GM12875 (cell line): ENCODE data around the gene RHOF.

ENCODE experiments used
- H3K4me3 ChIP-seq: one replicate; pipeline ENCODE4 v1.5.1; 2011; ENCODE audit warnings: low read depth, low read length, control low read depth
- TF ChIP-seq, protein P1 (sequence below): IDR thresholded peaks from 2 replicates; pipeline ENCODE4 v1.5.1; 2011; ENCODE audit warnings: low read depth, mild to moderate bottlenecking, control low read depth, inconsistent platforms, low read length, moderate library complexity, borderline replicate concordance; ENCODE audit not compliant: insufficient read depth

Gene RHOF

GRCh38 chr12:121783766-121784165 lies 9.7 kb downstream of the RHOF start:
- TF ChIP-seq, protein P1, sequence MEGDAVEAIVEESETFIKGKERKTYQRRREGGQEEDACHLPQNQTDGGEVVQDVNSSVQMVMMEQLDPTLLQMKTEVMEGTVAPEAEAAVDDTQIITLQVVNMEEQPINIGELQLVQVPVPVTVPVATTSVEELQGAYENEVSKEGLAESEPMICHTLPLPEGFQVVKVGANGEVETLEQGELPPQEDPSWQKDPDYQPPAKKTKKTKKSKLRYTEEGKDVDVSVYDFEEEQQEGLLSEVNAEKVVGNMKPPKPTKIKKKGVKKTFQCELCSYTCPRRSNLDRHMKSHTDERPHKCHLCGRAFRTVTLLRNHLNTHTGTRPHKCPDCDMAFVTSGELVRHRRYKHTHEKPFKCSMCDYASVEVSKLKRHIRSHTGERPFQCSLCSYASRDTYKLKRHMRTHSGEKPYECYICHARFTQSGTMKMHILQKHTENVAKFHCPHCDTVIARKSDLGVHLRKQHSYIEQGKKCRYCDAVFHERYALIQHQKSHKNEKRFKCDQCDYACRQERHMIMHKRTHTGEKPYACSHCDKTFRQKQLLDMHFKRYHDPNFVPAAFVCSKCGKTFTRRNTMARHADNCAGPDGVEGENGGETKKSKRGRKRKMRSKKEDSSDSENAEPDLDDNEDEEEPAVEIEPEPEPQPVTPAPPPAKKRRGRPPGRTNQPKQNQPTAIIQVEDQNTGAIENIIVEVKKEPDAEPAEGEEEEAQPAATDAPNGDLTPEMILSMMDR = no peak

DNA sequence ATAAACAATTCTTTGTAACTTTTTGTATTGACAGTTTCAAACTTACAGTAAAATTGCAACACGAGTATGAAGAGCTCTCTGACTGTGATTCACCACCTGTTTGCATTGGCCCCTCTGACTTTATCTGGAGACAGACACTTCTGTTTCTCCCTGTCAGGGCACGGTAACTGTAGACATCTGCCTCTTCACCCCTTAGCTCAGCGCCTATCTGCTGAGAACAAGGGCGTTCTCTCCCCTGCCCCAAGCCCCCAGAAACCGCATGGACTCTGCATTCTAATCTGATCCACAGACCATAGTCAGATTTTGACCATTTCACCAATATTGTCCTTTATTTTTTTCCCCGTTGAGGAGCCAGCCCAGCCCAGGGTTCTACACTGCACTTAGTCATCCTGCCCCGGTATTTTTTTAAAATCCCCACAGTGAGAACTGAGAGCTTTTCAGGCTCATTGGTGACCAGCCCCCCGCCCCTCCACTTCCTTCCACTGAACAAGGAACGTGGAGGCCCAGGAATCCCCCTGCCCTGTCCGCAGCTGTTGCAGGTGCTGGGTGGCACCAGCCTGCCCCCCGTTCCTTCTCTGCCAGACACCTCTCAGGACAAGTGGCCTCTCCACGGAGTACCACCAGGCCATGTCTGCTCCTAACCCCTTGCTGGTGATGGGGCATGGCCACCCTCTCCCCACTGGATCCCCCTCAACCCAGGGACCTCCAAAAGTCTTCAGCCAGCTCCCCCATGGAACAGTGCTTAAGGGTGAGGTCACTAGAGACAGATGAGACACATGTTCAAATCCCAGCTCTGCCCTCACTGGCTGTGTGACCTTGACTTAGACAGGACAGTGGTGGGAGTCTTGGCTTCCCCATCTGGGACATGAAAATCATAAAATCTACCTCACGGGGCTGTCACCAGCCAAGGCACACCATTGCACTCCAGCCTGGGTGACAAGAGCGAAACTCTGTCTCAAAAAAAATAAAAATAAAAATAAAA lies 11.2 kb downstream of the RHOF start:
- TF ChIP-seq, protein P1 = no peak
- no peak overlapping the region for H3K4me3 ChIP-seq

More at GRCh38 chr12:121783766-121784165, 9.7 kb downstream of the RHOF start:
- H3K4me3 ChIP-seq = no peak overlapping the region

DNA sequence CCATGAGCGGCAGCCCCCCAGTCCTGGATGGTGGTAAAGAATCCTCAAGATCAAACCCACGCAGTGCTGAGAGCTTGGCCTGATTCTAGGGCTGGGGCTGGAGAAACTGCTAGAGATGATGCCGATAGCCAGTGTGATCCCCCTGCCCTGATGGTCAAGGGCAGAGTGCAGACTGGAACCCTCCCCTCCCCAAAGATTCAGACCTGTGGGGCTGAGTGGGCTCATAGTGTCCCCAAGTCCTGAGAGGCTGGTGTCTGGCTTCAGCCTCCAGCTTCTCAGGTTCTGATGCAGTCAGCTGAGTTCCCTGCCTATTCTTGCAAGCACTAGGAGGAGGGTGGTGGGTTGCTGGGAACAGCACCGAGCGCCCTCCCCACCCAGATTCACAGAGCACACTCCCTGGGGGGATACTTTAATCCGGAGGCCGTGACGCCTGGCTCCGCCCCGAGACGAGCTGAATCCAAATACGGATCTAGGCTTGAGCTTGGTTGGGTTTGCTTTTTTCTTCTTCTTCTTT lies 11.9 kb downstream of the RHOF start:
- TF ChIP-seq, protein P1 = no peak
- H3K4me3 ChIP-seq = peak overlapping the region; percentile 8

GRCh38 chr12:121780429-121780828 lies 13.1 kb downstream of the RHOF start:
- TF ChIP-seq, protein P1 = no peak
- H3K4me3 ChIP-seq = no peak overlapping the region

DNA sequence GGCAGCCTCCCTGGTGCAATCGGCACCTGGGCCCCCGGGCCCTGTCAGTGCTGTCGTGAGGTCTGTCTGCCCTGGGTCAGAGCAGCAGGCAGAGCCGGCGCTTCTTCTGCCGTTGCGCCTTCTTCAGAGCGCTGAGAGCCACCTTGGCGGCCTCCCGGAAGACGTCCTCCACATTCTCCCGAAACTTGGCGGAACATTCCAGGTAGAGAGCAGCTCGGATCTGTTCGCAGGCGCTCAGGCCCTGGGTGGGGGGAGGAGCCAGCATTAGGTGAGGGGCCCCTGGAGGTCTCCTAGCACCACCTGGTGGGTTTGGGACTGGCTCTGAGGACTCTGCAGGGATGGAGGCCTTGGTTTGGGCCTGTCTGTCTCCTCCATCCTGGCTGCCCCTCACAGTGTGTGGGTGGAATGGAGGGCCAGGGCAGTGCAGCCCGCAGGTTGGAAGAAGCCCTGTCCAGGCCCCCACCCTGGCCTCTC lies 14.0 kb downstream of the RHOF start:
- TF ChIP-seq, protein P1 = no peak
- no peak overlapping the region for H3K4me3 ChIP-seq

GRCh38 chr12:121778567-121779421 lies 14.7 kb downstream of the RHOF start:
- TF ChIP-seq, protein P1 = no peak

More at GRCh38 chr12:121778567-121779421, 14.7 kb downstream of the RHOF start:
- no peak overlapping the region for H3K4me3 ChIP-seq
